VCaP (cell line): ENCODE measurements around the gene NCKAP5.

Experiments
- H3K27ac ChIP-seq: fragments of 450-650 bp; 2 replicates; pipeline ENCODE4 v1.5.1; 2017
- CTCF ChIP-seq: fragments of 450-650 bp; conservative IDR thresholded peaks from 2 replicates; pipeline ENCODE4 v1.5.1; 2017; ENCODE audit warnings: mild to moderate bottlenecking, moderate library complexity

Gene NCKAP5

DNA sequence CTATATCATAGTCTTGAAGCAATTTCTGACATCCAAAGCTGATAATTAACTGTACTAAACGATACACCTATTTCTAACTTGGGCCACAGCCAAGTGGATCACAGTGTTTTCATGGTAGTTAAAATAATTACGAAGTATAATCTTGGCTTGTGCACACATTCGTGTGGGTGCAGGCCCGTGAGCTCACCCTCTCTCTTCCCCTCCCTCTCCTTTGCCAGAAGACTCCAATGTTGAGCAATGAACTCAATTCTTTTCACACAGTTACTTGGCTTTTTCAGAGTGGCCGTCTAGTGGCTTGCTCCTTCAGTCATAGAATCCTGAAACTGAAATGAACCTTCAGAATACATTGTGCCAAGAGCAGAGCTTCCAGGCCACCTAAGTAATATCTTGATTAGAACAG lies 178.7 kb downstream of the NCKAP5 start:
- no peak overlapping the region for H3K27ac ChIP-seq

GRCh38 chr2:133382566-133382965 lies 185.7 kb downstream of the NCKAP5 start:
- no peak for TF ChIP-seq CTCF
- no peak overlapping the region for H3K27ac ChIP-seq

More for the DNA sequence above, 178.7 kb downstream of the NCKAP5 start:
- no peak for TF ChIP-seq CTCF

- TF ChIP-seq CTCF = no peak
- H3K27ac ChIP-seq = no peak overlapping the region
These were observed 187.3 kb downstream of the NCKAP5 start for GRCh38 chr2:133380991-133381390.

GRCh38 chr2:133378928-133379549 lies 189.2 kb downstream of the NCKAP5 start:
- TF ChIP-seq CTCF = no peak
- no peak overlapping the region for H3K27ac ChIP-seq

GRCh38 chr2:133378386-133378785 lies 189.9 kb downstream of the NCKAP5 start:
- no peak overlapping the region for H3K27ac ChIP-seq
- no peak for TF ChIP-seq CTCF

GRCh38 chr2:133377599-133377998 lies 190.7 kb downstream of the NCKAP5 start:
- TF ChIP-seq CTCF = no peak
- H3K27ac ChIP-seq = no peak overlapping the region

DNA sequence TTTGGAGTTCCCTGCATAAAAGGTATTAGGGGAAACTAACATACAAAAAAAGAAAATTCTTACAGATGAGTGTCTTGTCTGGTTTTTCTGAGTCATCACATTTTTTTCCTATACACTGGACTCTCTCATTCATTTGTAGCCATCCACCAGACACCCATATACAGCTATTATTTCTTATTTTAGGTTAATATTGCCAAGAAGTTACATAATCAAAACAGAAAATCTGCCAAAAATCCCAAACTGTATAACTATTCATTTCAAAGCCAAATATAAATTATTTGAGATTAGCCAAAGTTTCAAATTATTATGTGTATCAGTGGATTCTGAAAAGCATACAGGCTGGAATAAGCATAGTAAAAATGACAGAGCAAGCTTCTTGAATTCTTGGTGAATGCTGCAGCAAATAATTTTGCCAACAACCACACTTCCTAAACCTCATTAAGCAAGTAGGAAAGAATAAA lies 191.2 kb downstream of the NCKAP5 start:
- H3K27ac ChIP-seq = no peak overlapping the region

More for the DNA sequence above, 191.2 kb downstream of the NCKAP5 start:
- TF ChIP-seq CTCF = no peak
